Hepatocyte (in vitro differentiated cells): Measurements from ENCODE around the gene TCFL5. TPM values are rescaled to one million over a fixed set of nuclear protein-coding genes. Genes with fewer than 3 reads are reported as not detected.

Experiments
- DNase-seq: peaks from one replicate; pipeline ENCODE4 v3.0.0-alpha.2; 2016; ENCODE audit warnings: low spot score
- H2AFZ ChIP-seq: fragments of 200-600 bp; sonication (generic); 2 replicates; pipeline ENCODE4 v1.6.0; 2016; ENCODE audit warnings: antibody characterized with exemption, mild to moderate bottlenecking
- H3K27ac ChIP-seq: fragments of 200-600 bp; sonication (generic); 2 replicates; pipeline ENCODE4 v1.5.1; 2016; ENCODE audit warnings: mild to moderate bottlenecking
- H3K27me3 ChIP-seq: fragments of 200-600 bp; sonication (generic); 2 replicates; pipeline ENCODE4 v1.6.1; 2016
- H3K36me3 ChIP-seq: fragments of 200-600 bp; sonication (generic); replicated peaks from 2 replicates; pipeline ENCODE4 v1.5.1; 2016; ENCODE audit warnings: low read depth; ENCODE audit not compliant: insufficient read depth
- H3K4me1 ChIP-seq: fragments of 200-600 bp; sonication (generic); 2 replicates; pipeline ENCODE4 v1.5.1; 2016; ENCODE audit warnings: mild to moderate bottlenecking, moderate library complexity; ENCODE audit not compliant: insufficient read depth
- H3K4me2 ChIP-seq: fragments of 200-600 bp; sonication (generic); 2 replicates; pipeline ENCODE4 v1.6.0; 2016
- H3K4me3 ChIP-seq: fragments of 200-600 bp; sonication (generic); 2 replicates; pipeline ENCODE4 v1.5.1; 2016; ENCODE audit warnings: mild to moderate bottlenecking
- H3K79me2 ChIP-seq: fragments of 200-600 bp; sonication (generic); 2 replicates; pipeline ENCODE4 v1.6.0; 2017; ENCODE audit warnings: mild to moderate bottlenecking
- H3K9me2 ChIP-seq: fragments of 200-600 bp; sonication (generic); replicated peaks from 2 replicates; pipeline ENCODE4 v1.6.0; 2017; ENCODE audit warnings: mild to moderate bottlenecking; ENCODE audit not compliant: insufficient read depth
- H3K9me3 ChIP-seq: fragments of 200-600 bp; sonication (generic); 2 replicates; pipeline ENCODE4 v1.5.1; 2016; ENCODE audit warnings: low read depth, mild to moderate bottlenecking
- H4K20me1 ChIP-seq: fragments of 200-600 bp; sonication (generic); 2 replicates; pipeline ENCODE4 v1.6.0; 2016; ENCODE audit warnings: mild to moderate bottlenecking; ENCODE audit not compliant: insufficient read depth, poor library complexity, severe bottlenecking
- CTCF ChIP-seq: fragments of 200-600 bp; sonication (generic); IDR thresholded peaks from 2 replicates; pipeline ENCODE4 v1.5.1; 2016; ENCODE audit warnings: antibody characterized with exemption, mild to moderate bottlenecking; ENCODE audit not compliant: poor library complexity
- EZH2 ChIP-seq: fragments of 200-600 bp; sonication (generic); IDR thresholded peaks from 2 replicates; pipeline ENCODE4 v1.6.1; 2016; ENCODE audit warnings: antibody characterized with exemption, mild to moderate bottlenecking, borderline replicate concordance
- EZH2phosphoT487 ChIP-seq: fragments of 200-600 bp; sonication (generic); IDR thresholded peaks from one replicate; pipeline ENCODE4 v1.6.1; 2018; ENCODE audit warnings: antibody characterized with exemption, mild to moderate bottlenecking, low read depth, moderate library complexity; ENCODE audit not compliant: unreplicated experiment, severe bottlenecking
- WGBS: methylation state at CpG from one replicate; pipeline ENCODE4 v1.1.6; 2016; ENCODE audit warnings: low lambda C conversion rate; ENCODE audit errors: missing lambda C conversion rate; 5-methylcytosine and 5-hydroxymethylcytosine counted together
- polyA plus RNA-seq: library from polyadenylated mRNA; unstranded; fragments of >200 nt; fragmentation: Nextera tagmentation; extraction: Ambion mirVana; gene quantifications from 2 replicates; pipeline ENCODE4 v1.2.1, GENCODE V29; 2016
- total RNA-seq: library from RNA; depleted of rRNA; stranded (reverse); fragments of >200 nt; gene quantifications from 2 replicates; pipeline ENCODE4 v1.2.3, GENCODE V29; 2014

TCFL5 gene
- total and polyA plus RNA-seq, 2 experiments from 2014 or later = 8.5 to 9.5 TPM

- Histone ChIP-seq H3K9me3 (no peaks in the 10 kb centered on the region), H3K4me3 (no peak overlapping the region), H3K9me2 (no peaks in the 10 kb centered on the region), H3K27me3 (no peaks in the 10 kb centered on the region), H3K4me1 (no peaks in the 10 kb centered on the region), H3K36me3 (no peaks in the 10 kb centered on the region), H3K4me2 (no peak overlapping the region), H4K20me1 (no peaks in the 10 kb centered on the region), H3K79me2 (no peaks in the 10 kb centered on the region), H2AFZ (no peak overlapping the region), H3K27ac (no peak overlapping the region)
- TF ChIP-seq CTCF (no peak), EZH2phosphoT487 (no peak), EZH2 (no peak)
- WGBS = 97% methylated on average over 12 of the region's 13 CpGs
- no peak for DNase-seq
Observed at GRCh38 chr20:62876501-62876901, 14.9 kb upstream of the TCFL5 start.

GRCh38 chr20:62875419-62876361 lies 14.1 kb upstream of the TCFL5 start:
- H3K27ac ChIP-seq = peak overlapping the region; percentile 69
- no peaks in the 10 kb centered on the region for H4K20me1 ChIP-seq
- DNase-seq = peak; percentile 90
- H3K27me3 ChIP-seq = no peaks in the 10 kb centered on the region
- TF ChIP-seq EZH2phosphoT487 = no peak
- TF ChIP-seq CTCF = peak; percentile 45
- peak overlapping the region; percentile 55 for H2AFZ ChIP-seq
- no peaks in the 10 kb centered on the region for H3K79me2 ChIP-seq
- H3K4me3 ChIP-seq = no peak overlapping the region
- no peaks in the 10 kb centered on the region for H3K4me1 ChIP-seq
- peak overlapping the region; percentile 65 for H3K4me2 ChIP-seq
- no peaks in the 10 kb centered on the region for H3K9me3 ChIP-seq
- no peaks in the 10 kb centered on the region for H3K9me2 ChIP-seq
- 34% methylated on average over 34 of the region's 34 CpGs for WGBS
- H3K36me3 ChIP-seq = no peaks in the 10 kb centered on the region

GRCh38 chr20:62874964-62875344 lies 13.3 kb upstream of the TCFL5 start:
- H3K4me2 ChIP-seq = no peak overlapping the region
- no peaks in the 10 kb centered on the region for H3K9me3 ChIP-seq
- no peak overlapping the region for H2AFZ ChIP-seq
- WGBS = 98% methylated on average over 7 of the region's 14 CpGs
- no peak for DNase-seq
- no peak overlapping the region for H3K27ac ChIP-seq
- H3K4me3 ChIP-seq = no peak overlapping the region
- no peaks in the 10 kb centered on the region for H3K36me3 ChIP-seq
- no peaks in the 10 kb centered on the region for H3K9me2 ChIP-seq
- TF ChIP-seq CTCF (no peak), EZH2phosphoT487 (no peak), EZH2 (no peak)
- no peaks in the 10 kb centered on the region for H3K27me3 ChIP-seq
- H3K79me2 ChIP-seq = no peaks in the 10 kb centered on the region
- H4K20me1 ChIP-seq = no peaks in the 10 kb centered on the region
- H3K4me1 ChIP-seq = no peaks in the 10 kb centered on the region
